Right atrium auricular region (tissue), 2 donors: ENCODE data around the gene CYP3A4. TPM values are rescaled to one million over a fixed set of nuclear protein-coding genes. Genes with fewer than 3 reads are reported as not detected.

ENCODE experiments used
- DNase-seq: peaks from one replicate; pipeline ENCODE4 v3.0.0-alpha.2; 2019; ENCODE audit warnings: low spot score
- H3K27ac ChIP-seq, 2 donors: fragments of 200-600 bp; sonication (generic); 1 replicate in 1 of 2; 2 replicates in 1 of 2; pipeline ENCODE4 v1.5.1; 2016 to 2019
- H3K27me3 ChIP-seq, 2 donors: fragments of 200-600 bp; sonication (generic); one replicate each; pipeline versions ENCODE4 v1.5.1 to v1.6.0; 2017 to 2019
- H3K36me3 ChIP-seq: fragments of 200-600 bp; sonication (generic); one replicate; pipeline ENCODE4 v1.5.1; 2016
- H3K4me1 ChIP-seq, 2 donors: fragments of 200-600 bp; sonication (generic); one replicate each; pipeline versions ENCODE4 v1.5.1 to v1.6.0; 2017 to 2019
- H3K4me3 ChIP-seq, 2 donors: fragments of 200-600 bp; sonication (generic); 1 replicate in 1 of 2; 2 replicates in 1 of 2; pipeline ENCODE4 v1.5.1; 2017 to 2019; ENCODE audit warnings: mild to moderate bottlenecking in 1 of 2, moderate library complexity in 1 of 2
- H3K9me3 ChIP-seq, 2 donors: fragments of 200-600 bp; sonication (generic); one replicate each; pipeline ENCODE4 v1.5.1; 2019
- total RNA-seq, 2 donors: library from RNA; depleted of rRNA; stranded (reverse); fragments of >200 nt; gene quantifications; one replicate each; pipeline ENCODE4 v1.1.0, GENCODE V29; 2016
- TF ChIP-seq, protein P1 (sequence below), 2 donors: fragments of 200-600 bp; sonication (generic); IDR thresholded peaks; one replicate each; pipeline ENCODE4 v1.5.1; 2019; ENCODE audit warnings: antibody characterized with exemption in 2 of 2

CYP3A4 gene
- total RNA-seq, 2 donors from 2014 or later, result 0.43 TPM; not detected in 1

GRCh38 chr7:99733003-99733402 lies 51.0 kb downstream of the CYP3A4 start:
- H3K27ac ChIP-seq, result no peak overlapping the region
- no peak overlapping the region for H3K4me3 ChIP-seq
- H3K9me3 ChIP-seq, result no peaks in the 10 kb centered on the region
- TF ChIP-seq, protein P1, sequence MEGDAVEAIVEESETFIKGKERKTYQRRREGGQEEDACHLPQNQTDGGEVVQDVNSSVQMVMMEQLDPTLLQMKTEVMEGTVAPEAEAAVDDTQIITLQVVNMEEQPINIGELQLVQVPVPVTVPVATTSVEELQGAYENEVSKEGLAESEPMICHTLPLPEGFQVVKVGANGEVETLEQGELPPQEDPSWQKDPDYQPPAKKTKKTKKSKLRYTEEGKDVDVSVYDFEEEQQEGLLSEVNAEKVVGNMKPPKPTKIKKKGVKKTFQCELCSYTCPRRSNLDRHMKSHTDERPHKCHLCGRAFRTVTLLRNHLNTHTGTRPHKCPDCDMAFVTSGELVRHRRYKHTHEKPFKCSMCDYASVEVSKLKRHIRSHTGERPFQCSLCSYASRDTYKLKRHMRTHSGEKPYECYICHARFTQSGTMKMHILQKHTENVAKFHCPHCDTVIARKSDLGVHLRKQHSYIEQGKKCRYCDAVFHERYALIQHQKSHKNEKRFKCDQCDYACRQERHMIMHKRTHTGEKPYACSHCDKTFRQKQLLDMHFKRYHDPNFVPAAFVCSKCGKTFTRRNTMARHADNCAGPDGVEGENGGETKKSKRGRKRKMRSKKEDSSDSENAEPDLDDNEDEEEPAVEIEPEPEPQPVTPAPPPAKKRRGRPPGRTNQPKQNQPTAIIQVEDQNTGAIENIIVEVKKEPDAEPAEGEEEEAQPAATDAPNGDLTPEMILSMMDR (IDR thresholded peaks at IDR 0.05), result no peak
- no peak for DNase-seq
- no peaks in the 10 kb centered on the region for H3K4me1 ChIP-seq
- no peaks in the 10 kb centered on the region for H3K27me3 ChIP-seq
- H3K36me3 ChIP-seq, result peaks cover 5% of the 10 kb centered on the region

DNA sequence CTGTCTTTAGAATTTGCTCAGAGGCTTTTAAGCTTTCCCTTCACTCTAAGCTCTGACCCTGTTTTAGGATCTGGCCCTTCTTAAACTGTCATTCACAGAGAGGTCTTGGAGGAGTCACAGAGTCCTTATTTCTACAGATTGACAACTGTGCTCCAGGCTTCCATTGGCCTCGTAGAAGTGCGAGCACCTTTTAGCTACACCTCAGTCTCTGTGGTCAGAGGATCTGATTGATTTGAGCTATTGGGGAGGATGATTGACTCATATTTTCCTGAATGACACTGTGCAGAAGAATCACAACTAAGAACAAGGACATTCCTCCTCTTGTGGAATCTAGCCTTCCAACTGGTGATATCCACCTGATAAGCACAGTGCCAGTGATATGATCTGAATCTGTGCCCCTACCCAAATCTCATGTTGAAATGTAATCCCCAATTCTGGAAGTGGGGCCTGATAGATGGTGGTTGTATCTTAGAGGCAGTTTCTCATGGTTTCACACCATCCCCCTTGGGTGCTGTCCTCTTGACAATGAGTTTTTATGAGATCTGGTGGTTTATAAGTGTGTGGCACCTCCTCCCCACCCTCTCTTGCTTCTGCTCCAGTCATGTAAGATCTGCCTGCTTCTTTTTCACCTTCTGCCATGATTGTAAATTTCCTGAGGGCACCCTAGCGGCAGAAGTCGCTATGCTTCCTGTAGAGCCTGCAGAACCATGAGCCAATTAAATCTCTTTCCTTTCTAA lies 52.2 kb downstream of the CYP3A4 start:
- Histone ChIP-seq H3K9me3 (no peaks in the 10 kb centered on the region), H3K27ac (no peak overlapping the region), H3K4me1 (no peaks in the 10 kb centered on the region), H3K4me3 (no peak overlapping the region), H3K36me3 (peaks cover 4% of the 10 kb centered on the region), H3K27me3 (no peaks in the 10 kb centered on the region)
- DNase-seq, result no peak
- TF ChIP-seq, protein P1 (IDR thresholded peaks at IDR 0.05), result no peak

- Histone ChIP-seq H3K27ac (no peak overlapping the region), H3K4me3 (no peak overlapping the region), H3K4me1 (no peaks in the 10 kb centered on the region), H3K9me3 (no peaks in the 10 kb centered on the region), H3K36me3 (no peaks in the 10 kb centered on the region), H3K27me3 (no peaks in the 10 kb centered on the region)
- TF ChIP-seq, protein P1 (IDR thresholded peaks at IDR 0.05), result no peak
- DNase-seq, result no peak
These were observed 53.0 kb downstream of the CYP3A4 start for GRCh38 chr7:99730992-99731391.

GRCh38 chr7:99730238-99730810 lies 53.7 kb downstream of the CYP3A4 start:
- TF ChIP-seq, protein P1 (IDR thresholded peaks at IDR 0.05), result no peak
- Histone ChIP-seq H3K27me3 (no peaks in the 10 kb centered on the region), H3K36me3 (no peaks in the 10 kb centered on the region), H3K9me3 (no peaks in the 10 kb centered on the region), H3K4me3 (no peak overlapping the region), H3K4me1 (no peaks in the 10 kb centered on the region), H3K27ac (no peak overlapping the region)
- no peak for DNase-seq

- Histone ChIP-seq H3K9me3 (no peaks in the 10 kb centered on the region), H3K27ac (no peak overlapping the region), H3K27me3 (no peaks in the 10 kb centered on the region), H3K4me3 (no peak overlapping the region), H3K4me1 (no peaks in the 10 kb centered on the region), H3K36me3 (no peaks in the 10 kb centered on the region)
- DNase-seq, result no peak
- TF ChIP-seq, protein P1 (IDR thresholded peaks at IDR 0.05), result no peak
These were observed 54.3 kb downstream of the CYP3A4 start for GRCh38 chr7:99729486-99730237.
